Fibroblast of villous mesenchyme (primary cell): ENCODE results near the gene UGT1A6. TPM values are rescaled to one million over a fixed set of nuclear protein-coding genes. Genes with fewer than 3 reads are reported as not detected.
"Not testable (repeated sequence)": the region's sequence is repeated elsewhere in the genome, so short reads cannot be mapped to it uniquely, and the experiment has no call there.

ENCODE experiments used
- DNase-seq: peaks from one replicate; pipeline ENCODE4 v3.0.0-alpha.2; 2010; ENCODE audit warnings: low read depth
- H3K4me3 ChIP-seq: 2 replicates; pipeline ENCODE4 v1.5.1; 2011; ENCODE audit warnings: low read depth, mild to moderate bottlenecking, low read length
- total RNA-seq: library from RNA; depleted of rRNA; stranded (reverse); fragments of >200 nt; gene quantifications from 2 replicates; pipeline ENCODE4 v1.2.3, GENCODE V29; 2012
- TF ChIP-seq, protein P1 (sequence below): IDR thresholded peaks from 2 replicates; pipeline ENCODE4 v1.5.1; 2012; ENCODE audit warnings: low read depth, mild to moderate bottlenecking, low read length; ENCODE audit not compliant: insufficient read depth

Gene UGT1A6
- total RNA-seq, 1 donor, result not detected

- TF ChIP-seq, protein P1, sequence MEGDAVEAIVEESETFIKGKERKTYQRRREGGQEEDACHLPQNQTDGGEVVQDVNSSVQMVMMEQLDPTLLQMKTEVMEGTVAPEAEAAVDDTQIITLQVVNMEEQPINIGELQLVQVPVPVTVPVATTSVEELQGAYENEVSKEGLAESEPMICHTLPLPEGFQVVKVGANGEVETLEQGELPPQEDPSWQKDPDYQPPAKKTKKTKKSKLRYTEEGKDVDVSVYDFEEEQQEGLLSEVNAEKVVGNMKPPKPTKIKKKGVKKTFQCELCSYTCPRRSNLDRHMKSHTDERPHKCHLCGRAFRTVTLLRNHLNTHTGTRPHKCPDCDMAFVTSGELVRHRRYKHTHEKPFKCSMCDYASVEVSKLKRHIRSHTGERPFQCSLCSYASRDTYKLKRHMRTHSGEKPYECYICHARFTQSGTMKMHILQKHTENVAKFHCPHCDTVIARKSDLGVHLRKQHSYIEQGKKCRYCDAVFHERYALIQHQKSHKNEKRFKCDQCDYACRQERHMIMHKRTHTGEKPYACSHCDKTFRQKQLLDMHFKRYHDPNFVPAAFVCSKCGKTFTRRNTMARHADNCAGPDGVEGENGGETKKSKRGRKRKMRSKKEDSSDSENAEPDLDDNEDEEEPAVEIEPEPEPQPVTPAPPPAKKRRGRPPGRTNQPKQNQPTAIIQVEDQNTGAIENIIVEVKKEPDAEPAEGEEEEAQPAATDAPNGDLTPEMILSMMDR, result no peak
- H3K4me3 ChIP-seq, result no peak overlapping the region
- DNase-seq, result no peak
Measured at GRCh38 chr2:233745073-233745755, 52.5 kb downstream of the UGT1A6 start.

GRCh38 chr2:233745838-233746237 is 53.1 kb downstream of the UGT1A6 start:
- not testable (repeated sequence) for H3K4me3 ChIP-seq, DNase-seq

- no peak for DNase-seq
- H3K4me3 ChIP-seq, result no peak overlapping the region
- TF ChIP-seq, protein P1, result no peak
Measured at GRCh38 chr2:233746475-233747282, 54.0 kb downstream of the UGT1A6 start.

- H3K4me3 ChIP-seq, result no peak overlapping the region
- TF ChIP-seq, protein P1, result no peak
- no peak for DNase-seq
Measured at GRCh38 chr2:233747283-233747544, 54.5 kb downstream of the UGT1A6 start.

DNA sequence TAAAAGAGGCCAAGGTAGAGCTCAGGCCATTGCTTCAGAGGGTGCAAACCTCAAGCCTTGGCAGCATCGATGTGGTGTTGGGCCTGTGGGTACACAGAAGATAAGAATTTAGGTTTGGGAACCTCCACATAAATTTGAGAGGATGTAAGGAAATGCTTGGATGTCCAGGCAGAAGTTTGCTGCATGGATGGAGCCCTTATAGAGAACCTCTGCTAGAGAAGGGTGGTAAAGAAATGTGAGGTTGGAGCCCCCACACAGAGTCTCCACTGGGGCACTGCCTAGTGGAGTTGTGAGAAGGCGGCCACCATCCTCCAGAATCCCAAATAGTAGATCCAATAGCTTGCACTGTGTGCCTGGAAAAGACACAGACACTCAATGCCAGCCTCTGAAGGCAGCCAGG is 58.0 kb downstream of the UGT1A6 start:
- not testable (repeated sequence) for H3K4me3 ChIP-seq, DNase-seq

DNA sequence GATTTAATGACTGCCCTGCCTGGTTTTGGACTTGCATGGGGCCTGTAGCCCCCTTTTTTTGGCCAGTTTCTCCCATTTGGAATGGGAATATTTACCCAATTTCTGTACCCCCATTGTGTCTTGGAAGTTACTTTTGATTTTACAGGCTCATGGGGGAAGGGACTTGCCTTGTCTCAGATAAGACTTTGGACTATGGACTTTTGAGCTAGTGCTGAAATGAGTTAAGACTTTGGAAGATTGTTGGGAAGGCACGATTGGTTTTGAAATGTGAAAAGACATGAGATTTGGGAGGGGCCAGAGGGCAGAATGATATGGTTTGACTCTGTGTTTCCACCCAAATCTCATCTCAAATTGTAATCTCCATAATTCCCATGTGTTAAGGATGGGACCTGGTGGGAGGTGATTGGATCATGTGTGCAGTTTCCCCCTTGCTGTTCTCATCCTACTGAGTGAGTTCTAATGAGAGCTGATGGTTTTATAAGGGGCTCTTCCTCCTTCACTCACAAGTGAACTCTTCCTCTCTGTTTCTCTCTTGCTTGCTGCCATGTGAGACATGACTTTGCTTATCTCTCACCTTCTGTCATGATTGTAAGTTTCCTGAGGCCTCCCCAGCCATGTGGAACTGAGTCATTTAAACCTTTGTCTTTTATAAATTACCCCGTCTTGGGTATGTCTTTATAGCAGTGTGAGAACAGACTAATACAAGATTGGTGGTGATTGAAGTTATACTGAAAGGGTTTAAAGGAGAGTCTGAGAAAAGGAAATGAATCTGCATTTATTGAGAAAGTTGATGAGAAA is 58.7 kb downstream of the UGT1A6 start:
- not testable (repeated sequence) for H3K4me3 ChIP-seq, DNase-seq

DNA sequence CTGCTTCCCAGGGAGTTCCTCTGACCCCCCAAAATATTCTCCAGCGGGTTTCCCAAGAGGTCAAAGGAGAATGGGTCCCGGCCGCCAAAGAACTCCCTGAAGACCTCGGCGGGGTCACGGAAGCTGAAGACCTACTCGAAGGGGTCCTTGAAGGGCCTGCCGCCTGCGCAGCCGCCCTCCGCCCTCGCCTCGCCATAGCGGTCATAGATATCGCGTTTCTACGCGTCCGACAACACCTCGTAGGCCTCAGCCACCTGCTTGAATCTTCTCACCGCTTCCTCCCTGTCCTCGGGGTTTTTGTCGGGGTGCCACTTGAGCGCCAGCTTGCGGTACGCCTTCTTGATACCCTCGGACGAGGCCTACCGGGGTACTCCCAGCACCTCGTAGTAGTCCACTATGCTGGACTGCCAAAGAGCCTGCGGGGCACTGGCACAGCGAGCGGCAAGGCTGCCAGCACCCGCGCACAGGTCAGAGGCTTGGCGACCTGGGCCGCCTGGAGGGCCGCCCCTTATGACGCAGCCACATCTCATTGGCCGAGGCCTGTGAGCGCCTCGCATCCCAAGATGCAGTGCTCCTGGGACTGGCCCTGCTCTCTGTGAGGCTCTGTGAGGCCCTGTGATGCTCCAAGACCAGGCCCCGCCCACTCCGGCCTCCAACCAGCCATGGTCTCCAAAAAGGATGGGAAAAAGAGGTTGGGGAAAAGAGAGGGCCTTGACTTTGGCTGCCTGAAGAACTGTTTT is 62.4 kb downstream of the UGT1A6 start:
- DNase-seq, result no peak
- TF ChIP-seq, protein P1, result no peak
- H3K4me3 ChIP-seq, result no peak overlapping the region
